Loucy (cell line): ENCODE measurements around the gene GAL3ST2.

Source experiments
- CTCF ChIP-seq: fragments of 200-600 bp; sonication (generic); conservative IDR thresholded peaks from 2 replicates; pipeline ENCODE4 v1.5.1; 2014; ENCODE audit warnings: mild to moderate bottlenecking, antibody characterized with exemption, low read length
- EZH2phosphoT487 ChIP-seq: fragments of 200-600 bp; IDR thresholded peaks from 2 replicates; pipeline ENCODE4 v1.6.1; 2018; ENCODE audit warnings: antibody characterized with exemption, mild to moderate bottlenecking, moderate library complexity, borderline replicate concordance

- TF ChIP-seq CTCF (no peak), EZH2phosphoT487 (no peak)
Measured at GRCh38 chr2:241745276-241745675, 31.3 kb upstream of the GAL3ST2 start.
